ENCODE data around the gene LDLRAD3.
"Not testable (repeated sequence)": the region's sequence is repeated elsewhere in the genome, so short reads cannot be mapped to it uniquely, and the experiment has no call there.

The LDLRAD3 gene

DNA sequence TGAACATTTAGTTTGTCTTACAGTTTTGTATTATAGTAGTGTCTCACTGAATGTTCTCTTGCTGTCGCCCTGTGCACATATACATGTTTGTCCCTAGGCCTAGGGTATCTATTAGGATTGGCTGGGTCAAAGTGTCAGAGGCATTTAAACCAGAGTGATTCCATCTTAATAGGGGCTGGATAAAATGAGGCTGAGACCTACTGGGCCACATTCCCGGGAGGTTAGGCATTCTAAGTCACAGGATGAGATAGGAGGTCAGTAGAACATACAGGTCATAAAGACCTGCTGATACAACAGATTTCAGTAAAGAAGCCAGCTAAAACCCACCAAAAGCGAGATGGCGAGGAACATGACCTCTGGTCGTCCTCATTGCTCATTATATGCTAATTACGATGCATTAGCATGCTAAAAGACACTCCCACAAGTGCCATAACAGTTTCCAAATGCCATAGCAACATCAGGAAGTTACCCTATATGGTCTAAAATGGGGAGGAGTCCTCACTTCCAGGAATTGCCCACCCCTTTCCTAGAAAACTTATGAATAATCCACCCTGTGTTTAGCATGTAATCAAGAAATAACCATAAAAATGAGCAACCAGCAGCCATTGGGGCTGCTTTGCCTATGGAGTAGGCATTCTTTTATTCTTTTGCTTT is 82.6 kb downstream of the LDLRAD3 start:
- DNase-seq = no peak

DNA sequence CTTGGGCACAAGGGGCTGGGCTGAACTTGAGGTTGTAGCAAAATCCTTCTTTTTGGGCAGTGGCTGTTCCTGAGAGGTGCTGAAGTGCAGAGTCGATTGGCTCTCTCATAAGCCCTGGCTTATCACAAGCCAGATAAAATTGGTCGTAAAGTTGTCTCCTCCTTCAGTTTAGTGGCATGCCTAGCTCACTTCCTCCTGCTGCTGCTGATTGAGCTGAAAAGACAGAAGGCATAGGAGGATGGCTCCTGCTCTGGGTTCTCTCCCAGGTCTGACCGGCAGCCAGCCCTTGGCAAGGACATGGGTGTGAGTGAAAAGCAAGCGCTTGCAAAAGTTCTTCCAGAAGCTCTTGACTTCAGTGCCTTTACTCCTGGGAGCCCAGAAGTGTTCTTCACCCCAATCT is 83.9 kb downstream of the LDLRAD3 start:
- no peak for DNase-seq

DNA sequence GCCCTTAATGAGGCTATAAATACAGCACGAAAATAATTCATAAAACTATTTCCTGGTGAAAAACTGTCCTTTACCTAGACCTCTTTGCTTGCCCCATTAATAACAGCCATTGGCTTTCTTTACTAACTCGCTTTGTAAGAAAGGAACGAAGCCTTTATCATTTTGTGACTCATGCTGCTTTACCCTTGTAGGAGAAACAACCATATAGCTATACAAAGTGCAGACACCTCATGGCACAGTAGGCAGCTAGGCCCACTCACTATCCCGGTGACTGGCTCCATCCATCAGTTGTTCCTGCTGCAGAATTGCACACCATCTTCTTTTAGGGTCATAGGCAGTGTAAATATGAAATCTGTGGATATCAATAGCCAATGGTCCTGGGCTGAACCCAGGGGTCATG is 85.8 kb downstream of the LDLRAD3 start:
- no peak for DNase-seq

DNA sequence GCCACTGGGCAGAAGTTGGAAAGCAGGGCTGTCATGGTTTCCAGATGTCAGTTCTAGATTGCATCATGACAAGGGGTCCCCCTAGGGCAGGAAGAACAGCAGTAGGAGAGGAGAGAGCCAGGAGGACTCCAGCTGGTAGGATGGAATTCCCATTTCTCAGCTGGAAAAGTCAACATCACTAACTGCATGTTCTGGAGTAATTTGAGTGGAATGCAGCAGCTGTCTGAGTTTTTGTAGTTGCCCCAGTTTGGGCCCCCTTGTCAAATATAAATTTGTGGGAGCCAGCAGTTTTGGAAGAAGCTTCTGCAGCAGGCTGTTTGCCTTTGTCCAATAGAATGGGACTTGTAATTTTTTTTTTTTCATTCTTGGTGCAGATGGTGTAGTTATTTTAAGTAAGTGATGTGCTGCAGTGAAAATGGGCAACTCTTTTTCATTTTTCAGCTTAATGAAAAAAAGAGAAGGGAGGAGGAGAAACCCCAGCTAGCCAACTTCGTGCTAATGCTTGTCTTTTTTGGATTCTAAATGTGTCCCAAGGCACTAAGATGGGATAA is 86.9 kb downstream of the LDLRAD3 start:
- no peak for DNase-seq

DNA sequence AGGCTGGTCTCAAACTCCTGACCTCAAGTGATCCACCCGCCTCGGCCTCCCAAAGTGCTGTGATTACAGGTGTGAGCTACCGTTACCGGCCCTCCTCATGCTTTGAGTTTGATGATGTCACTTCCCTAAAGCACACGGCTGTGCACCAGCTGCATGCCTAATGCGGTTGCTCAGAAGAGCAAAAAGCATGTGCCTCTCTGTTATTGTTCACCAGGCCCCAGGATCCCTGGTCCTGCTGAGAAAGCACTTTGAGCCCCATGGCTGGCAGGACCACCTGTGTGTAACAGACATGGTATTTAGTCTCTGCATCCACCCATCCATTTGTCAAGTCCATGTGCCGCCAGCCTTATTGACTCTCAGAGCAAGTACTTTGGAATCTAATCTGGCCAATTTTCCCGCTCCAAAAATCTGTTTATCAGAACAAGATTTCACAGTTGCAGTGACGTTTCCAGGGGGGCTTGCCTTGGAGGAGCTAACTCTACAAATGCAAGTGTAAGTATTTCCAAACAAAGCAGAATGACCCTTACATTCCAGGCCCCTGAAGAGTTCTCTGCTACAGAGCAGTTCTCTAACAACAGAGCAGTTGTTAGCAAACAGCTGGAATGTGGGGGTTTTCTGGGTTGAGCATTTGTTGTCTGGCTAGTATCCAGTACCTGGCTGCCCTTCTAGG is 89.4 kb downstream of the LDLRAD3 start:
- no peak for DNase-seq

DNA sequence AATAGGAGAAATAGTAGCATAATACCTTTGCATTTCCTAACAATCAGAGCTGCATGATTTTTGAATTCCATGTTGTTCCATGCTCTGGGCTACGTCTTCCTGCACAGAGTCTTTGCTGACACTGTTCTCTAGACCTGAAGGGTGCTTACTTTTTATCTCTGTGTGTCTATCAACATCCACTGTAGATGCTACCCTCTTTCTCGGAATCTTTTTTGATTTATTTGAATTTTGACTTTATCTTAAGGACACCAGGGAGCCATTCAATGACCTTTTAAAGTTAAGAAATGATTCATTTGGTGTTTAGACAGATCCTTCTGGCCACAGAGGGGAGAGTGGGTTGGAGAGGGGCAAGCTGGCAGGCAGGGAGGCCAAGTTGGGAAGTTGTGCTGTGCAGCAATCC is 90.1 kb downstream of the LDLRAD3 start:
- DNase-seq = no peak

DNA sequence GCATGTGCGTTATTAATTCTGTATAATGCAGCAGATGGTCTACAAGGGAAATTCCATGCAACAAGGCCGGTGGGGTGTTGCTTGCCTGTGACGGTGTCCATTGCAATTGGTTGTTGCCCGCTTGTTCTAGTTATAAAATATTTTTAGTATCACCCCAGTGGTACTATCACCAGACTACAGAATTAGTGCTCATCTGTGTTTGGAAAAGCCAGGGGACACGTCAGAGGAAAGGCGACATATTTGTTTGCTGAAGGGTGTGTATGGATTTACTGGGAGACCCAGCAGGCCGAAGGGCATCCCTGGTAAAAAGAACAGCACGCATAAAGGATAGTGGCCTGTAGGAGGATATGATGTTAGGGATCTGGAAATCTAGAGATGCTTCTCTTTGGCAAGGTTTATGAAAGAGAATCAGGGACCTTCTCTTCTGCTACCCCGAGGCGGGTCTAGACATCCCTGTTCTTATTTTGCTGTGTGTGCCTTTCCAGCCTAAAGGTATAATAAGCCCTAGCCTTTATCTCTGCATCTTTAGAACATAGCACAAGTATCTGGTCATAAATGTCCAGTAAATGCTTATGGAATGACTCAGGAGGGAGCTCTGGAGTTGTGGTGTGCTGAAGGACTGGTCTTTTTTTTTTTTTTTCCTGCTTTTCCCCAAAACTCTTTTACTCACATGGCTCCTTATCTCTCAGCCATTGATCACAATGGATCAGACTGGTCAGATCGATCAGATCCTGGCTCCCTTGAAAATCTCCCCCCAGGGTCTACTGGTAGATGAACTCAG is 90.9 kb downstream of the LDLRAD3 start:
- no peak for DNase-seq

DNA sequence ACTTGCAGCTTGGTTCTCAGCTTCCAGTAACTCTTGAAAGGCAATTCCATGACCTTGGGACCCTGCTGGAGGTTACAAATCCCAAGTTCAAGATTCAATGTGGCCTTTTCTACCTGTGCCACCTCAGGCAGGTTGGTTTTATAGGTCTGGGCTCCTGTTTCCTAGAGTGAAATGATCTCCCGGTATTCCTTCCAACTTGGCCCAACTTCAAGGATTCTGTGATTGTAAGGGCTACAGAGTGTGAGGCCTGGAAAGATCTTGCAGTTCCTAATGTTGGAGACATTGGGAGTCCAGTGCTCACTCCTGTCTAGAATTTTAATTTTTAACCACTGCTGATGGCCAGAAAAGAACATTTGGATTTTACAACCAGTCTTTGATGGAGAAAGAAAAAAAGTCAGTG is 91.6 kb downstream of the LDLRAD3 start:
- DNase-seq = no peak

DNA sequence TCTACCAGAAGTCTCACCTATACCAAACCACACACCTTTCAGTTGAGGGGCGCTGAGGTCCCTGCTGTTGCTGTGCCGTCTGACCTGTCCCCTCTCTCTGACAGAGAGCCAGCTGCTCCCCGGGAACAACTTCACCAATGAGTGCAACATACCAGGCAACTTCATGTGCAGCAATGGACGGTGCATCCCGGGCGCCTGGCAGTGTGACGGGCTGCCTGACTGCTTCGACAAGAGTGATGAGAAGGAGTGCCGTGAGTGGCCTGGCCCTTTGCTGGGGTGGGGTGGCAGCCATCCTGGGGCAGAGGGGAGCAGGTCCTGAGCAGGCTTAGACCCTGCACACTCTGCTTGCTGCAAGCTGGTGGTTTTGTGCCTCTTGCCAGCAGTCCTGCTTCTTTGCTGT is 92.1 kb downstream of the LDLRAD3 start:
- DNase-seq = no peak

DNA sequence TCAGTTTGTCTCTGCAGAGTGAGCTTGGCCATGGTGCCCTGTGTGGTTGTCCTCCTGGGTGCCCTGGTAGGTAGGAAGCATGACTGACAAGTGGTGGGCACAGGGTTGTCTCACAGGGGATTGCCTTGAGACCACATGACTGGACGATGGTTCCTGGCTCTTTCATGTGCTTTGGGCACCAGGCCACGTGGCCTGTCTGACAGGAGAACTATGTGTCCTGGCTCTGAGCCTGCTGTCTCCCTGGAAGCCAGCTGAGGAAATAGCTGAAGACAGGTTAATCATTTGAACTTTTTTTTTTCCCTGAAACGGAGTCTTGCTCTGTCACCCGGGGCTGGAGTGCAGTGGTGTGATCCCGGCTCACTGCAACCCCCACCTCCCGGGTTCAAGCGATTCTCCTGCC is 93.2 kb downstream of the LDLRAD3 start:
- no peak for DNase-seq

DNA sequence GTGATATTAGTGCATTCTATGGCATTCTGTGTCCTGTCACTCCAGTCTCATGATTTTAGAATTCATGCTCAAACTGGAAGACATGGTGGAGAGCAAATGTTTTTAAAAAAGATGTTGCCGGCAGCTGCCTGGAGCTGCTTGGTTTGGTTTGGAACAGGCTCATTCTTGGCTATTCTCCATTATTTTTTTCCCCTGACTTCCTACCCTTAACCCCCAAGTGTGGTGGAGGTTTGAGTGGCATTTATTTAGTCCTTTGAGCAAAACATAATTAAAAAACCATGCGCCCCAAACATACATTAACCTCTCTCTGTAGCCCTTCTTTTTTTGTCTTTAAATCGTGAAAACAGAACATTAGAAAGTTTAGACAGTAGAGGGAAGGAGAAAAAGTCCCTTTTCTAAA is 94.7 kb downstream of the LDLRAD3 start:
- DNase-seq = no peak

DNA sequence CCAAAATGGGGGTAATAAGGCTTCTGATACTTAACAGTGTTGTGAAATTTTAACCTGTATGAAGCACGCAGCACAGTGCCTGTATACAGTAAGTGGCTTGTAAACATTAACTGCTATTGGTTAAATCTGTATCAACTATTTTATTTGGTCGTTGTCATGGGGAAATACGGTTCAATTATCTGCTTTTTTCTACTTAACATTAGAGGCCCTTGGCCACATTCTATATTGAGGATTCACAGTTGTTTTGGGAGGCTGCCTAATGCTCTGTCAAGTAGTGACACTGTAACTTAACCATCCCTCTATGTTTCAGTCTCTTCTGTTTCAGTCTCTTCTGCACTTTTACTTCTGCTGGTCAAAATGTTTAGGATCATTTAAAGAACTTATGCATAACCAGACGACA is 95.6 kb downstream of the LDLRAD3 start:
- DNase-seq = no peak

DNA sequence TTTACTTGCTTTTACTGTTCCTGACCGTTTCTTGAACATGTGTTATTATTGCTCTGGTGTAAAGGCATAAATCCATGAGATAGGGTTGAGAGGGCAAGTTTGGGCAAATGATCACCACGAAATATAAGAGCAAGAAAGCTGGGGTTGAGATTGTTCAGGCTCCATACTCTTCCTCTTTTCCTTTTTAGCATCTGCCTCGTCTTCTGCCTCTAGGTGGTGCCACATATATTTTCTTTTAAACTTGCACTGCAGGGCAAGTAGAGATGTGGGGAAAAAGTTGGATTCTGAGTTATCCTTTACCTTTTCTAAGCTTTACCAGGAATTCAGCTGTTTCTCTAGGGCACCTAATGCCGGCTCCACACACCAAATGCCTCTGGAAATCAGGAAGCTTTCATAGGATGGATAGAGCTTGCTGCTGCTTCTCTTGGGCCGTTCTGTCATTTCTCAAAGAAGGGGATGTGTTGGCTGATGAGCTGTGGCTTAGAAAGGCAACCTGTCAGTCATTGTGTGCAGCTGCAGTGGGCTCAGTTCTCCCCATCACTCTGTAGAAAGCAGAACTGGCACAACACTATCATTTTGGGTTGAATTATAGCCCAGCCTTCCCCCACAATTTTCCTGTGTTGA is 98.2 kb downstream of the LDLRAD3 start:
- DNase-seq = no peak

DNA sequence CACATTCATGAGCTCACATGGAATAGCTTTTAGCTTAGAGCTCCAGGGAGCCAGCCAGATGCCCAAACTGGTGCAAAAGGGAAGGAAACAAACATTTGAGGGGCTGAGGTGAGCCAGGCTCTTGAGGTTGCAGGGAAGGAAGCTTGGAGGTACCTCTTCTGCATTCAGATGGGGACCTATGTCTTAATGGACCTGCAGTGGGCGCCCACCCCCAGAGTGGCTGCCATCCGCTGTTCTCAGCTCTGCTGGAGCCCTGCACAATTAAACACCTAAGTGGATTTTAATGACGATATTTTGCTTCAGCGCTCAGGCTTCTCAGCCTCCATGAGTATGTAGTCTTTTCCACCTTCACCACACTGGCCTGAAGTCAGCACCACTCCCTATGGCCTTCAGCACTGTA is 100.8 kb downstream of the LDLRAD3 start:
- DNase-seq = no peak

DNA sequence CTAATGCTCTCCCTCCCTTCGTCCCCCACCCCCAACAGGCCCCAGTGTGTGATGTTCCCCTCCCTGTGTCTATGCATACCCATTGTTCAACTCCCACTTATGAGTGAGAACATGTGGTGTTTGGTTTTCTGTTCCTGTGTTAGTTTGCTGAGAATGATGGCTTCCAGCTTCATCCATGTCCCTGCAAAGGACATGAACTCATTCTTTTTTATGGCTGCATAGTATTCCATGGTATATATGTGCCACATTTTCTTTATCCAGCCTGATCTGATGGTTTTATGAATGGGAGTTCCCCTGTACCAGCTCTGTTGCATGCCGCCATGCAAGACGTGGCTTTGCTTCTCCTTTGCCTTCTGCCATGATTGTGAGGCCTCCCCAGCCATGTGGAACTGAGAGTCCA is 102.1 kb downstream of the LDLRAD3 start:
- not testable (repeated sequence) for DNase-seq

DNA sequence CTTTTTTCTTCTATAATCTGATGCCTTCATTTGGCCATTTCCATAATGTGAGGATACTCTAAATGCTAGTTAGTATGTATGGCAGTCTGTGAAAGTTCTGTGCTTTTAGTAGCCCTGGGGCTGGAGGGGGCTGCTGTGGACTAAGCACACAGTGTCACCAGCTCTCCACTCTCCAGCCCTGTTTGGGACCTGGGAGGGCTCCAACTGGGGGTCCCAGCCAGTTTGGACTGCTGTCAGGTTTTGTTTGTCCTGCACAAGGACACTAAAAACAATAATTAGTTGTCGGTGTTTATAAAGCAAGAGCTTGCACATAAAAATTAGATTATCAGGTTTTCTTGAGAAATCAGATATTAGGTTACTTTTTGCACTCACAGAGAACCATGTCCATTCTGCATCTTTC is 103.1 kb downstream of the LDLRAD3 start:
- no peak for DNase-seq

DNA sequence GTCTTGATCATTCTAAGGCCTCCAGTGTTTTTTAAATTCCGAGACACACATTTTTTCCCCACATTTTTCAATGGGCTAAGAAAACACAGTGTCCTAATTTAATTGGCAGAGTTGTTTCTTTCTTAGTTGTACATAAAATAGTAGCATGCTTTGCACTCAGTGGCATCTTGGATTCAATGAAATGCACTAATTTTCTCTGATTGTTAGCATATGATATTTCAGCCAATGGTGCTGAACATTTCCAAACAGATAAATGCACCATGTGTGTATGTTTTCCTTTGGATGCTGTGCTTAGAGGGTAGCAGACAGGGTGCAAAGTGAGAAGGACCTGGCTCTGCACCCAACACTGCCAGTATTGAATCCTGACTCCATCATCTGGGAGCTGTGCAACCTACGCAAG is 103.5 kb downstream of the LDLRAD3 start:
- DNase-seq = no peak

DNA sequence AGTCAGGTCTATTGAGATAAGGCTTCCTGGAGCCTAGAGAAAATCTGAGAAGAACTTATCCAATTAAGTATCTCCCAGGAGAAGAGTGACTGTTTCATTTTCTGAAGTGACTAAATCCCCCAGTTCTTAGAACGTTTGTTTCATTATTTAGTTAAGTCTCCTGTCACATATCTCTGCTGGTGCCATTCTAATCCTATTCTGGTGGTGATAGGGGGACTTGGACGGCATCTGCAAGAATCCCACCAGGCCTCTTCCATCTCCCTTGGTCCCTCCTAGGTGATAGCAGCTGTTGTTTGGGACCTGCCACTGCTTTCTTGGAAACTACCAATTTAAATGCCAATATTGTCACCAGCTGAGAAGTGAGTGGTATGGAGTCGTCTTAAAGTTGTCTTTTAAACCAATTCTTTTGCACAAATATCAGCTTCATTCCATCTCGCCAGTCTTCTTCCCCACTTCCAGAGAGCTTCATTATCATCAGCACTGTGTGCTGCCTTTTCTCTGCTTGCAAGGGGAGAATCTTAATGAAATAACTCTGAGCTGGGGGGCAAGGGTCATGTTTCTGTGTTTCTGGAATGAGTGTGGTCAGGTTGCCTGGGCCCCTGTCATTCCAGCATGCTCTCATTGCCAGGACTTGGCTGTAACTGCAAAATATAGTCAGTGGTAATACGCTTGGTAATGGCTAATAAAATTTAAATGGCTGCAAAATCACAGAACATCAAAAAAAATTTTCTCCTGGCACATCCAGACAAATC is 104.8 kb downstream of the LDLRAD3 start:
- DNase-seq = no peak

DNA sequence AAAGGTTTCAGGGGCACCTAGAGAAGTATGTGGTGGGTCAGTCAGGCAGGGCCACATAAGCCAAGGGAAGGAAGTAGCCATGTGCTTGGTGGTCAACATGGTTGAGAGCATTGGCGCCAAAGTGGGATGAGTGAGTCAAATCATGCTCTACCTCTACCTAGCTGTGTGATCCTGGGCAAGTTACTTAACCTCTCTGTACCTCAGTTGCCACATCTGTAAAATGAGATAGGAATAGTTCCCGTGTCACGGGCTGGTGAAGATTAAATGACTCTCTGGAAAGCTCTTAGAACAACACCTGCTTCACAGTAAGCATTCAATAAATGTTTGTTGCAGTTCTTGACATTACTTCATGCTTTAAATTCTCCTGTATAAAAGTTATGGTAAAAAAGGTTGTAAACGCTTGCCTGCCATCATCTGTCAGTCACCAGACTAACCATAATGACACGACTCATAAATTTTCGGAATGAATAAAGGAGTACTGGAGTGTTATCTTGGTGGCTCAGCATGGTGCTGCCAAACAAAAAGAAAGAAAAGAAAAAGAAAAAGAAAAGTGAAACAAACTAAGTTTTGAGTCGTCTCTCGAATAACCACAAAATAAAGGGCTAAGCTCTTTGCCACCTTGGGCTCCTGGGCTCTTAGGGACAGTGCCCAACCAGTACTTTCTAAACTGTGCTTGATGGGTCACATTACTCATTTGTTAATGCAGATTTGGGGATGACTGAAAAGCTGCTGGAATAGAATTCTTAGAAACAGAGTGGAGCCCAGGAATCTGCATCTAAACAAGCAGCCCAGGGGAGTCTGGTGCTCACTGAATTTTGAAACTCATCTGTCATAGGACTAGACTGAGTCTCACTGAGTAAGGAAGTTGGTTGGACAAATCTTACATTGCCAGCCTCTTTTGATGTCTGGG is 107.6 kb downstream of the LDLRAD3 start:
- DNase-seq = no peak

DNA sequence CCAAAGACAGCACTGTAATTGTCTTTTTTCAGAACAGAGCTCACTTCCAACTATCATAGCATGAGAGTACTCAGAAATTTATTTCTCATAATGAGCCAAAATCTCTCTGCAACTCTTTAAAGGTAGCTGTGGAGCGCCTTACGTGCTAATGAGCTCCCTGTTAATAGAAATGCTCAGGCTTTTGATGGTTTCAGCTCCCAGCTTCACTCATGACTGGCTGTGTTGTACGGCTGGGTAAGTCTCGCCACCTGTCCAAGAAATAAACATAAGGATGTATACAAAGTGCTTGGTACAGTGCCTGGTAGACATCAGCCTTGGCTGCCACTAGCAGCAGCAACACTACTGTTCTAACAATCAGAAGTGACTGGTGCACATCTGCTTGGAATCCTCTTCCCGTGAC is 109.4 kb downstream of the LDLRAD3 start:
- DNase-seq = no peak

DNA sequence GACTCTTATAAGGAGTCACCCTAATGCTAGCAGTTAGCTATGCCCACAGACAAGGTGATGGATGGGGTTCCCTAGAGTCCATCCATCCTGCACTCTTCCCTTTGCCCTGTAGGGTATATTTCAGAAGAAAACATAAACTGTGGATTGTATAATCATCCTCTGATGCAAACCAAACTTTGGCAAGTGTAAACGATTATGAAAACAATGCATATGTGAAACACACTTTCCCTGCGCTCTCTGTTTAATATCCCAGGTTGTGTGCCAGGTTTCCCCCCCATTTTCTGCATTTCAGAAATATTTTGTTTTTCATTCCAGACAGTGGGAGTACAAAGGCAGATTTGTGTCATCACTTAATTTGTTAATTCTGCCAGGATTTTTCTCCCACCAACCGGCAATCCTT is 110.0 kb downstream of the LDLRAD3 start:
- DNase-seq = no peak

DNA sequence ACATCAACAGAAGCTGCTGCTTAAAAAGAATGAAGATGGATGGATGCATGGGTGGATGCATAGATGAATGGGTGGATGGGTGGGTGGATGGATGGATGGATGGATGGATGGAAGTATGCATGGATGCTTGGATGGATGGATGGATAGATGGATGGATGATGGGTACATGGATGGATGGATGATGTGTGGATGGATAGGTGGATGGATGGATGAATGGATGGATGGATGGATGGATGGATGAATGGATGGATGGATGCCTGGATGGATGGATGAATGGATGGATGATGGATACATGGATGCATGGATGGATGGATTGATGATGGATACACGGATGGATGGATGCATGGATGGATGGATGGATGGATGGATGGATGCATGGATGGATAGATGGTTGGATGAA is 110.8 kb downstream of the LDLRAD3 start:
- DNase-seq = no peak

Data from NCI-H1092 (cell line).